B cell (primary cell): ENCODE data around the gene KCTD6. TPM values are rescaled to one million over a fixed set of nuclear protein-coding genes. Genes with fewer than 3 reads are reported as not detected.

ENCODE experiments used
- ATAC-seq: fragments of 200-7000 bp; cut with Tn5 transposase; one replicate; pipeline ENCODE4 v1.10.0; 2021; ENCODE audit warnings: low read depth, mild to moderate bottlenecking, moderate number of reproducible peaks, moderate library complexity
- CTCF ChIA-PET: fragments of 350-600 bp; sonication (Branson Sonifier 250); formaldehyde crosslinking; loops from one replicate; lab custom pipeline; 2021; ENCODE audit warnings: antibody characterized with exemption, inconsistent platforms; lab: Charles Lee
- POLR2A ChIA-PET: fragments of 350-600 bp; sonication (Branson Sonifier 250); formaldehyde crosslinking; loops from one replicate; lab custom pipeline; 2021; ENCODE audit warnings: antibody characterized with exemption; lab: Charles Lee
- DNase-seq: peaks from one replicate; pipeline ENCODE4 v3.0.0; 2013
- H2AFZ ChIP-seq: 2 replicates; pipeline ENCODE4 v1.6.1; 2012; ENCODE audit warnings: mild to moderate bottlenecking, low read depth, low read length; ENCODE audit not compliant: insufficient read depth, poor library complexity, severe bottlenecking
- H3K27ac ChIP-seq, 2 donors: 1 replicate in 1 of 2; 2 replicates in 1 of 2; pipeline ENCODE4 v1.5.1; 2012 to 2013; ENCODE audit warnings: low read length in 2 of 2, mild to moderate bottlenecking in 2 of 2, moderate library complexity in 1 of 2
- H3K27me3 ChIP-seq, 4 experiments: fragments of 200-600 bp in 1 of 4; sonication (generic) in 1 of 4; replicated peaks in 1 of 4; 1 replicate in 2 of 4; 2 replicates in 2 of 4; pipeline versions ENCODE4 v1.6.1 to v1.7.0; 2013 to 2016; ENCODE audit warnings: low read length in 3 of 4, mild to moderate bottlenecking in 2 of 4, mixed read lengths in 1 of 4, moderate library complexity in 1 of 4; ENCODE audit not compliant: insufficient read depth in 4 of 4, control insufficient read depth in 3 of 4; ENCODE audit errors: control extremely low read depth in 1 of 4
- H3K36me3 ChIP-seq, 2 experiments: replicated peaks in 1 of 2; 1 replicate in 1 of 2; 2 replicates in 1 of 2; pipeline versions ENCODE4 v1.6.1 to v1.7.1; 2013; ENCODE audit warnings: low read length in 1 of 2; ENCODE audit not compliant: insufficient read depth in 2 of 2, control insufficient read depth in 1 of 2; ENCODE audit errors: control extremely low read depth in 1 of 2, extremely low read depth in 1 of 2
- H3K4me1 ChIP-seq, 2 donors: fragments of 200-600 bp in 1 of 2; sonication (generic) in 1 of 2; 1 replicate in 1 of 2; 2 replicates in 1 of 2; pipeline versions ENCODE4 v1.5.1 to v1.6.1; 2013 to 2017; ENCODE audit warnings: low read length in 2 of 2; ENCODE audit not compliant: control insufficient read depth in 2 of 2, insufficient read depth in 2 of 2
- H3K4me2 ChIP-seq: replicated peaks from 2 replicates; pipeline ENCODE3; 2012; ENCODE audit warnings: mild to moderate bottlenecking, low read depth, low read length; ENCODE audit not compliant: poor library complexity, severe bottlenecking
- H3K4me3 ChIP-seq, 5 experiments: fragments of 200-600 bp in 1 of 5; sonication (generic) in 1 of 5; 1 replicate in 3 of 5; 2 replicates in 2 of 5; pipeline versions ENCODE4 v1.5.1 to v1.7.0; 2011 to 2016; ENCODE audit warnings: low read length in 4 of 5, mild to moderate bottlenecking in 4 of 5, low read depth in 2 of 5, control low read depth in 1 of 5, moderate library complexity in 1 of 5; ENCODE audit not compliant: insufficient read depth in 1 of 5; ENCODE audit errors: control extremely low read depth in 1 of 5, extremely low read depth in 1 of 5
- H3K79me2 ChIP-seq: fragments of 200-600 bp; sonication (generic); one replicate; pipeline ENCODE4 v1.6.0; 2016; ENCODE audit warnings: low read length; ENCODE audit not compliant: control insufficient read depth, insufficient read depth
- H3K9ac ChIP-seq: fragments of 200-600 bp; sonication (generic); 2 replicates; pipeline ENCODE4 v1.6.1; 2017; ENCODE audit warnings: mild to moderate bottlenecking, low read length, moderate library complexity
- H3K9me3 ChIP-seq, 3 donors: one replicate each; pipeline versions ENCODE4 v1.6.1 to v1.7.1; 2013; ENCODE audit warnings: low read length in 2 of 3; ENCODE audit not compliant: control insufficient read depth in 2 of 3, insufficient read depth in 1 of 3; ENCODE audit errors: control extremely low read depth in 1 of 3
- H4K20me1 ChIP-seq: 2 replicates; pipeline ENCODE4 v1.6.0; 2012; ENCODE audit warnings: mild to moderate bottlenecking, low read length; ENCODE audit not compliant: insufficient read depth, control insufficient read depth, poor library complexity, severe bottlenecking
- H3K27ac Mint-ChIP-seq: one replicate; pipeline ENCODE4 v1.8.0; 2021; ENCODE audit warnings: mixed read lengths
- H3K27me3 Mint-ChIP-seq: one replicate; pipeline ENCODE4 v1.8.0; 2021; ENCODE audit warnings: mixed read lengths
- H3K4me1 Mint-ChIP-seq: one replicate; pipeline ENCODE4 v1.8.0; 2021; ENCODE audit warnings: mixed read lengths
- H3K4me3 Mint-ChIP-seq: one replicate; pipeline ENCODE4 v1.8.0; 2021; ENCODE audit warnings: mixed read lengths
- H3K9me3 Mint-ChIP-seq: one replicate; pipeline ENCODE4 v1.8.0; 2022; ENCODE audit warnings: mixed read lengths; ENCODE audit not compliant: insufficient read depth
- EZH2 ChIP-seq: IDR thresholded peaks from 2 replicates; pipeline ENCODE4 v1.6.1; 2012; ENCODE audit warnings: borderline replicate concordance, low read depth, mild to moderate bottlenecking, moderate library complexity, low read length; ENCODE audit not compliant: insufficient read depth, poor library complexity, severe bottlenecking
- WGBS: methylation state at CpG from one replicate; pipeline ENCODE4 v1.1.5; 2013; ENCODE audit warnings: missing lambda C conversion rate; ENCODE audit not compliant: insufficient coverage; 5-methylcytosine and 5-hydroxymethylcytosine counted together
- intact Hi-C: fragments of 100-400 bp; cut with micrococcal nuclease; formaldehyde crosslinking; loops from one replicate; pipeline ENCODE4 v1.10.0; 2022
- polyA plus RNA-seq: library from polyadenylated mRNA; depleted of rRNA; stranded (reverse); fragments of >200 nt; gene quantifications from 2 replicates; pipeline ENCODE4 v1.2.3, GENCODE V29; 2012
- total RNA-seq, 2 donors: library from RNA; stranded (reverse); fragments of 120-200 nt in 1 of 2; gene quantifications; 1 replicate in 1 of 2; 2 replicates in 1 of 2; pipeline versions ENCODE4 v1.2.3 to v1.2.4, GENCODE V29; 2013 to 2022
- TF ChIP-seq, protein P1 (sequence below): fragments of 200-600 bp; IDR thresholded peaks from one replicate; pipeline ENCODE4 v1.8.0; 2022; ENCODE audit warnings: antibody characterized with exemption, mild to moderate bottlenecking

KCTD6 gene
- total and polyA plus RNA-seq, 2 donors (not counting 1 experiment from before 2014, with no cell fraction given): 7.4 to 14.6 TPM

DNA sequence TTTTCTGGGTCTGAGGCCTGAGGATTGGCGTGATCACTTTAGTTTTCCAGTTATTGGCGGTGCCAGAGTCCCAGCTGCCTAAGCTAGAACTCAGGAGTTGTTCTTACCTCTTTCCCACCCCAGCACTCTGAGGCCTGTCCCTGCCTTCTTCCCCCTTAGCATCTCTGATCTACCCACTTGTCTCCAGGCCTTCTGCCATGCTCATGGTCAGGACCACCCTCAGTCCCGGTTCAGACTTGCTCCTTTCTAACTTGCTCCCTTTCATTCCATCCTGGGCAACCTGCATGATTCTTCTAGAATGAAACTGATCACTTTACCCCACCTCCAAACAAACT is 29.4 kb downstream of the KCTD6 start:
- Histone ChIP-seq H3K27me3 (no peaks in the 10 kb centered on the region), H2AFZ (no peak overlapping the region), H4K20me1 (no peaks in the 10 kb centered on the region), H3K9ac (no peak overlapping the region), H3K79me2 (no peaks in the 10 kb centered on the region), H3K36me3 (no peaks in the 10 kb centered on the region), H3K4me1 (no peaks in the 10 kb centered on the region), H3K27ac (no peak overlapping the region), H3K4me3 (no peak overlapping the region), H3K9me3 (no peaks in the 10 kb centered on the region), H3K4me2 (no peak overlapping the region)
- ChIA-PET POLR2A (no interaction called here), CTCF (no interaction called here)
- WGBS: 100% methylated on average over 3 of the region's 3 CpGs
- no peaks in the 10 kb centered on the region for H3K27me3 Mint-ChIP-seq
- H3K27ac Mint-ChIP-seq: no peak overlapping the region
- no peak for ATAC-seq
- no peaks in the 10 kb centered on the region for H3K4me1 Mint-ChIP-seq
- no peak for DNase-seq
- TF ChIP-seq EZH2: no peak
- TF ChIP-seq, protein P1, sequence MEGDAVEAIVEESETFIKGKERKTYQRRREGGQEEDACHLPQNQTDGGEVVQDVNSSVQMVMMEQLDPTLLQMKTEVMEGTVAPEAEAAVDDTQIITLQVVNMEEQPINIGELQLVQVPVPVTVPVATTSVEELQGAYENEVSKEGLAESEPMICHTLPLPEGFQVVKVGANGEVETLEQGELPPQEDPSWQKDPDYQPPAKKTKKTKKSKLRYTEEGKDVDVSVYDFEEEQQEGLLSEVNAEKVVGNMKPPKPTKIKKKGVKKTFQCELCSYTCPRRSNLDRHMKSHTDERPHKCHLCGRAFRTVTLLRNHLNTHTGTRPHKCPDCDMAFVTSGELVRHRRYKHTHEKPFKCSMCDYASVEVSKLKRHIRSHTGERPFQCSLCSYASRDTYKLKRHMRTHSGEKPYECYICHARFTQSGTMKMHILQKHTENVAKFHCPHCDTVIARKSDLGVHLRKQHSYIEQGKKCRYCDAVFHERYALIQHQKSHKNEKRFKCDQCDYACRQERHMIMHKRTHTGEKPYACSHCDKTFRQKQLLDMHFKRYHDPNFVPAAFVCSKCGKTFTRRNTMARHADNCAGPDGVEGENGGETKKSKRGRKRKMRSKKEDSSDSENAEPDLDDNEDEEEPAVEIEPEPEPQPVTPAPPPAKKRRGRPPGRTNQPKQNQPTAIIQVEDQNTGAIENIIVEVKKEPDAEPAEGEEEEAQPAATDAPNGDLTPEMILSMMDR: no peak
- no peaks in the 10 kb centered on the region for H3K9me3 Mint-ChIP-seq
- intact Hi-C loops: no loop called here
- H3K4me3 Mint-ChIP-seq: no peak overlapping the region

DNA sequence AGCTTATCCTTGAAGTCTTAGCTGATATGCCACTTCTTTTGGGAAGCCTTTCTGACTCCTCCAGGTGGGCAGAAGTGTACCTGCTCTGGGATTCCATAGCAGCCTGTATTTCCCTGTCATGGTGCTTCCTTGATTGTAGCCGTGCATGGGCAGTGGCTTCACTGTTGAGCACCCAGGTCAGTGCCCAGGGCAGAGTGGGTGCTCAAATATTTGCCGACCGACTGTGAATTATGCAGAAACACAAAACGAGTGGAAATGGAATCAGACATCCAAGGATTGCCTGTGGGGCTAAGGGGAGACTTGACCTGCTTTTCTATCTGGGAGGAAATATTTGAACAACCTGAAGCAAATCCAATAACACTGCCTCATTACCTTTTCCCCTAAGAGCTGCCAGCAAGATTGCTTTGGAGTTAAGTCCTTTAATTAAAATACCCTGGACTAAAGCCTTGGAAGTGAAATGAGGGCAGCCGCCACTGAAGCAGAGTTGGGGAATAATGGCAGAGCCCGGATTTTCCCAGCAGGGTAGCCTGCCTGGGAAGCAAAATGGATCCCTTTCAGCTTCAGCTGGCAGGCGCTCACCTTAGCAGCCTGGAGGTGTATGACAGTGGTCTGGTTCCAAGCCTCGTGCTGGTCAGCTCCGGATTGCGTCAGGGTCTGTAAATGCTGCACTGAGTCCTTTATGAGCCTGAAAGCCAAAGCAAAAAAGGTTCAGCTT is 30.2 kb downstream of the KCTD6 start:
- intact Hi-C loops: no loop called here
- H3K4me1 Mint-ChIP-seq: no peaks in the 10 kb centered on the region
- Histone ChIP-seq H2AFZ (no peak overlapping the region), H3K9me3 (no peaks in the 10 kb centered on the region), H3K36me3 (no peaks in the 10 kb centered on the region), H3K27me3 (no peaks in the 10 kb centered on the region), H3K27ac (no peak overlapping the region), H3K79me2 (no peaks in the 10 kb centered on the region), H3K4me1 (no peaks in the 10 kb centered on the region), H4K20me1 (no peaks in the 10 kb centered on the region), H3K4me3 (no peak overlapping the region), H3K4me2 (no peak overlapping the region), H3K9ac (no peak overlapping the region)
- no peaks in the 10 kb centered on the region for H3K9me3 Mint-ChIP-seq
- H3K4me3 Mint-ChIP-seq: no peak overlapping the region
- no peak for DNase-seq
- 93% methylated on average over 9 of the region's 10 CpGs for WGBS
- no peak for ATAC-seq
- no peak overlapping the region for H3K27ac Mint-ChIP-seq
- no peak for TF ChIP-seq EZH2
- TF ChIP-seq, protein P1: no peak
- ChIA-PET POLR2A (no interaction called here), CTCF (interaction anchor here (0.6 to 1.3 kb wide), 2 partner anchors 11 to 294 kb away, joined by 3 read pairs; no protein-coding TSS in a partner anchor)
- H3K27me3 Mint-ChIP-seq: no peaks in the 10 kb centered on the region
